ENCODE measurements around the gene TK1.

Gene TK1

DNA sequence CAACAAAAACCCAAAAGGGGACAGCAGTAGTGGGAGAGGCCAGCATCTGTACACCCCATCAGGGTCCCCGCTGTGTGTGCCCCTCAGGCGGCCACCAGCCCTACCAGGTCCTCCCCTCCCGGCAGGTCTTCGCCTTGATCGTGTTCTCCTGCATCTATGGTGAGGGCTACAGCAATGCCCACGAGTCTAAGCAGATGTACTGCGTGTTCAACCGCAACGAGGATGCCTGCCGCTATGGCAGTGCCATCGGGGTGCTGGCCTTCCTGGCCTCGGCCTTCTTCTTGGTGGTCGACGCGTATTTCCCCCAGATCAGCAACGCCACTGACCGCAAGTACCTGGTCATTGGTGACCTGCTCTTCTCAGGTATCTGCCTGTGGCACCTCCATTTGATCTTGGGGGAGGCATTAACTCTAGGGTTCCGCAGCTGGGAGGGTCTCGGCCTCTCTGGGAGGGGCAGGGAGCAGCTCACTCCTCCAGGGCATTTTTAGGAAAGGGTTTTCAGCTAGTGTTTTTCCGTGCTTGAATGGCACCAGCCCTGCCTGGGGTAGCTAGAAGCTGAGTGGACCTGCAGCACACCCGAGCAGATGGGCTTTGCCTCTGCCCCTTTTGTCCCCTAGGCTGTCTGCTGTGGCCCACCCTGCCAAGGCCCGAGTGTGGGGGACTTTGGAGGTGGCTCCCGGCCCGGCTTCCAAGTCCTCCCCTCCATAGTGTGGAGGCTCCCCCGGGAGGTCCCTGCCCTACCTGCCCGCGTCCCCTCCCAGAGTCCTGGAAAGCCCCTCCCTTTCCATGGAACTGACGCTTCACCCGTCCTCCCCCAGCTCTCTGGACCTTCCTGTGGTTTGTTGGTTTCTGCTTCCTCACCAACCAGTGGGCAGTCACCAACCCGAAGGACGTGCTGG, 15.9 kb downstream of the TK1 start:
- DNase-seq (no peak), ATAC-seq (ENCODE audit: insufficient read depth, low read depth) (no peak)
- Histone ChIP-seq H3K4me2 (ENCODE audit: insufficient read depth, low read length) (peak overlapping the region; percentile 17; the same call in 1 of the 2 replicates), H3K79me2 (ENCODE audit: insufficient read depth, low read length) (peaks cover 14% of the 10 kb centered on the region), H4K20me1 (ENCODE audit: insufficient read depth, low read length) (peaks cover 45% of the 10 kb centered on the region), H3K4me3 (ENCODE audit: low read depth in 1 of 2, low read length in 2 of 2) (no peak overlapping the region), H3K27me3 (ENCODE audit: insufficient read depth, low read length, poor library complexity) (no peaks in the 10 kb centered on the region), H3K4me1 (ENCODE audit: insufficient read depth, low read length) (peaks cover 38% of the 10 kb centered on the region), H3K9ac (ENCODE audit: low read depth, low read length) (no peak overlapping the region), H2AFZ (ENCODE audit: low read depth, low read length) (no peak overlapping the region), H3K36me3 (ENCODE audit: insufficient read depth, low read length) (peaks cover 51% of the 10 kb centered on the region), H3K9me3 (ENCODE audit: insufficient read depth, low read length, severe bottlenecking) (no peaks in the 10 kb centered on the region), H3K27ac (ENCODE audit: low read length) (no peak overlapping the region)
- no peak for TF ChIP-seq EZH2 (IDR thresholded peaks at IDR 0.05; ENCODE audit: borderline replicate concordance, low read depth, low read length, severe bottlenecking)
- TF ChIP-seq, protein P1, sequence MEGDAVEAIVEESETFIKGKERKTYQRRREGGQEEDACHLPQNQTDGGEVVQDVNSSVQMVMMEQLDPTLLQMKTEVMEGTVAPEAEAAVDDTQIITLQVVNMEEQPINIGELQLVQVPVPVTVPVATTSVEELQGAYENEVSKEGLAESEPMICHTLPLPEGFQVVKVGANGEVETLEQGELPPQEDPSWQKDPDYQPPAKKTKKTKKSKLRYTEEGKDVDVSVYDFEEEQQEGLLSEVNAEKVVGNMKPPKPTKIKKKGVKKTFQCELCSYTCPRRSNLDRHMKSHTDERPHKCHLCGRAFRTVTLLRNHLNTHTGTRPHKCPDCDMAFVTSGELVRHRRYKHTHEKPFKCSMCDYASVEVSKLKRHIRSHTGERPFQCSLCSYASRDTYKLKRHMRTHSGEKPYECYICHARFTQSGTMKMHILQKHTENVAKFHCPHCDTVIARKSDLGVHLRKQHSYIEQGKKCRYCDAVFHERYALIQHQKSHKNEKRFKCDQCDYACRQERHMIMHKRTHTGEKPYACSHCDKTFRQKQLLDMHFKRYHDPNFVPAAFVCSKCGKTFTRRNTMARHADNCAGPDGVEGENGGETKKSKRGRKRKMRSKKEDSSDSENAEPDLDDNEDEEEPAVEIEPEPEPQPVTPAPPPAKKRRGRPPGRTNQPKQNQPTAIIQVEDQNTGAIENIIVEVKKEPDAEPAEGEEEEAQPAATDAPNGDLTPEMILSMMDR (IDR thresholded peaks at IDR 0.05; ENCODE audit: borderline replicate concordance, extremely low read depth, low read length, poor library complexity, severe bottlenecking) = no peak

DNA sequence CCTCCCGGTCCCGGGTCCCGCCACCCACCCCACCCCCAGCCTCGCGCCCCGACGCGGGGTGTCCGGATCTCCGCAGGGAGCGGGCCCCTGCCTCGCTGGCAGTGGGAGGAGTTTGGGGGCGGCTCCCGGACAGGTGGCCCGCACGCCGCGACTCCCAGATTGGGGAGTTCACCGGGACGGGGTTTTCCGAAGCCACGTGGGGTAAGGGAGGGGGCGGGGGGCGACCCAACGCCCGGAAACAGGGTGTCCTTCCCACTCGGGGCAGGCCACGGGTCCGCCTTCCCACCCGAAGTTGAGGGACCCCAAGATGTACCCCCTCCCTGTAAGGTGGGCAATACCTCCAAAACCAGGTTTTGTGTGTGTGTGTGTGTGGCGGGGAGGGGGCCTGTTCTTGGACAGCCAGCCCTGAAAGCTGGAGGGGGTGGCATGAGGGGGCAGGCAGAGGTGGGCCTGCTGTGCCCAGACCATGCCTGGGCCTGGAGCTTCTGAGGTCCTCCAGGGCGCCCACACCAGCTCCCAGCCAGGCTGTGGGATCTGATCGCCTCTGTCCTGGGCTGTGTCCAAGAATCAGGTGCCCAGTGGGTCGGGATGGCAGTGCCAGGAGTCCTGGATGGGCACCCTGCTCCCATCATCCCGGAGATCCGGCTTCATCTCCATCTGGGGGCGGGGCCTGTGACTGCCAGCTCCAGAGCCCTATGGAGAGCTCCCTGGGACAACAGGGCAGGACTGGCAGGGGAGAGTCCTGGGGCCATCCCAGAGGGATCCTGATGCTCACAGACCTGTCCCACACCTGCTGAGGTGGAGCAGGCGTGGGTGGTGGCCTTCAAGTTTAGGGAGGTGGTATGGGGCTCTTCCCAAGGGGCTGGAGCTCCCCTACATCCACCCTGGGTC, 17.7 kb downstream of the TK1 start:
- peak overlapping the region; percentile 70 for H3K9ac ChIP-seq (ENCODE audit: low read depth, low read length)
- H3K27me3 ChIP-seq (ENCODE audit: insufficient read depth, low read length, poor library complexity) = no peaks in the 10 kb centered on the region
- peaks cover 33% of the 10 kb centered on the region for H3K36me3 ChIP-seq (ENCODE audit: insufficient read depth, low read length)
- H3K4me1 ChIP-seq (ENCODE audit: insufficient read depth, low read length) = peaks cover 38% of the 10 kb centered on the region
- H3K4me3 ChIP-seq (ENCODE audit: low read depth in 1 of 2, low read length in 2 of 2) = peak overlapping the region; percentile 66 to 70; a peak in 3 of 4 replicates
- DNase-seq = peak; percentile 29
- no peaks in the 10 kb centered on the region for H3K9me3 ChIP-seq (ENCODE audit: insufficient read depth, low read length, severe bottlenecking)
- TF ChIP-seq EZH2 (IDR thresholded peaks at IDR 0.05; ENCODE audit: borderline replicate concordance, low read depth, low read length, severe bottlenecking) = no peak
- TF ChIP-seq, protein P1 (IDR thresholded peaks at IDR 0.05; ENCODE audit: borderline replicate concordance, extremely low read depth, low read length, poor library complexity, severe bottlenecking) = no peak
- H2AFZ ChIP-seq (ENCODE audit: low read depth, low read length) = peak overlapping the region; percentile 63
- peak overlapping the region; percentile 96 for H3K4me2 ChIP-seq (ENCODE audit: insufficient read depth, low read length)
- H4K20me1 ChIP-seq (ENCODE audit: insufficient read depth, low read length) = peaks cover 32% of the 10 kb centered on the region
- H3K79me2 ChIP-seq (ENCODE audit: insufficient read depth, low read length) = peaks cover 14% of the 10 kb centered on the region
- ATAC-seq (ENCODE audit: insufficient read depth, low read depth) = peak; percentile 26
- peak overlapping the region; percentile 65 for H3K27ac ChIP-seq (ENCODE audit: low read length)

DNA sequence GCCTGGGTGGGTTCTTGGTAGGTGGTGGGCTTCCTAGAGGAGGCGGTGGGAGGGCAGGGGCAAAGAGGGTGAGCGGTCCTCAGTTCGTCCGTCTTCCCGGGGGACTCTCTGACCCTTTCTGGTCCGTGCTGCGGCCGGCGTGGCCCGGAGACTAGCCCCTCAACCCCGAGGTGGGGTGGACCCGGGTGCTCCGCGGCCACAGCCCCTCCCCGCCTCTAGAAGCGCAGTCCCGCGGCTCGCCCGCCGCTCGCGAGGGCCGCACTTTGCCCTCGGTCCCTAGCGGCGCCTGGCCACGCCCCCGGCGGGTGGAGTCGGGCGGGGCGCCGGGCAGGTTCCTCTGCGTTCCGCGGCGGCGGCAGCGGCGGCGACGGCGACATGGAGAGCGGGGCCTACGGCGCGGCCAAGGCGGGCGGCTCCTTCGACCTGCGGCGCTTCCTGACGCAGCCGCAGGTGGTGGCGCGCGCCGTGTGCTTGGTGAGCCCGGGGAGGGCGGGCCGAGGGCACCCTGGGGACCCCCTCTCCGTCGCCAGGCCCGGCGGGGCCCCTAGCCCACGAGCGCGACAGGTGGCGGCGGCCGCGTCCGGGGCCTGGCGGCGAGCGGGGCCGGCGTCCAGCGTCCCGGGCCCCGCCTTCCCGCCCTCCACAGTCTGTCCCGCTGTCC, 18.5 kb downstream of the TK1 start, which contains the start of gene SYNGR2:
SYNGR2 (plus strand) TSS at position 340 of the 661 bp plus-strand sequence; CDS start at position 376, 36 bp downstream.
- ATAC-seq (ENCODE audit: insufficient read depth, low read depth) = peak; percentile 85
- Histone ChIP-seq H3K27me3 (ENCODE audit: insufficient read depth, low read length, poor library complexity) (no peaks in the 10 kb centered on the region), H3K9ac (ENCODE audit: low read depth, low read length) (peak within 1 kb of the TSS; percentile 70), H3K36me3 (ENCODE audit: insufficient read depth, low read length) (peaks cover 26% of the 10 kb centered on the region), H3K4me1 (ENCODE audit: insufficient read depth, low read length) (peaks cover 38% of the 10 kb centered on the region), H3K27ac (ENCODE audit: low read length) (peak within 1 kb of the TSS; percentile 65), H3K4me2 (ENCODE audit: insufficient read depth, low read length) (peak within 1 kb of the TSS; percentile 96), H3K9me3 (ENCODE audit: insufficient read depth, low read length, severe bottlenecking) (no peaks in the 10 kb centered on the region), H4K20me1 (ENCODE audit: insufficient read depth, low read length) (peaks cover 31% of the 10 kb centered on the region), H3K79me2 (ENCODE audit: insufficient read depth, low read length) (peaks cover 14% of the 10 kb centered on the region), H3K4me3 (ENCODE audit: low read depth in 1 of 2, low read length in 2 of 2) (peak within 1 kb of the TSS; percentile 66 to 70; a peak in 3 of 4 replicates), H2AFZ (ENCODE audit: low read depth, low read length) (peak within 1 kb of the TSS; percentile 63)
- TF ChIP-seq, protein P1 (IDR thresholded peaks at IDR 0.05; ENCODE audit: borderline replicate concordance, extremely low read depth, low read length, poor library complexity, severe bottlenecking) = no peak
- DNase-seq = peak; percentile 86

All from DND-41 (cell line).